ENCODE results near the gene LRRC75A. TPM values are rescaled to one million over a fixed set of nuclear protein-coding genes. Genes with fewer than 3 reads are reported as not detected.

LRRC75A gene
- total RNA-seq, 4 donors from 2014 or later, result 0.11 to 0.38 TPM; not detected in 2

DNA sequence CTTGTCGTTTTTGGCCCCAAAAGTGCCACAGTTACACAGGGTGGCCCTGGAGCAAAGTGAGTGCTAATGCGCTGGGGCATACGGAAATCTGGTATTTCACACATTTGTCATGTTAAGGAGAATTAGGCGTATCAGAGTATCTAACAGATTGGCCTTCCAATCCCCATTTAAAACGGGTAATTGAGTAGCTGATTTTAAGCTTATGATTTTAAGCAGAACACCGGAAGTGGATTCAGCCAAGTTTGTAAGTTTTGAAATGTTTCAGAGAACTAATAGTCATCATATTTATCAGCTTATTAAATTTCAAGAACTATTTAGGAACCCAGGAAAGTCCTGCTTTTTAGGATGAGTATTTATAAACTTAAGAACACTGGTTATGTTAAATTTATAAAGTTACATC is 19.5 kb downstream of the LRRC75A start:
- Histone ChIP-seq H3K4me3 (no peak overlapping the region), H3K9me3 (no peaks in the 10 kb centered on the region), H3K36me3 (no peaks in the 10 kb centered on the region), H3K4me1 (peaks cover 0 to 19% (median 6%) of the 10 kb centered on the region in 3 donors), H3K27ac (no peak overlapping the region), H3K27me3 (no peaks in the 10 kb centered on the region)
- no peak for DNase-seq
- 76 to 79% methylated on average over 6 of the region's 6 CpGs for WGBS, 2 donors
- no peak for TF ChIP-seq CTCF (IDR thresholded peaks at IDR 0.05)
- intact Hi-C loops (cut with DNase I), result no loop called here

GRCh38 chr17:16471295-16471694 is 20.7 kb downstream of the LRRC75A start:
- WGBS, 2 donors, result 81 to 88% methylated on average over 2 to 4 of the region's 5 CpGs

GRCh38 chr17:16470265-16470664 is 21.7 kb downstream of the LRRC75A start:
- H3K27ac ChIP-seq, result peak overlapping the region in 1 of 4 donors; percentile 22
- H3K4me3 ChIP-seq, result no peak overlapping the region
- intact Hi-C loops (cut with DNase I), result no loop called here
- H3K4me1 ChIP-seq, result peaks cover 0 to 23% (median 0%) of the 10 kb centered on the region in 3 donors
- H3K36me3 ChIP-seq, result no peaks in the 10 kb centered on the region
- H3K27me3 ChIP-seq, result no peaks in the 10 kb centered on the region
- TF ChIP-seq POLR2A (IDR thresholded peaks at IDR 0.05), result no peak
- no peak for TF ChIP-seq CTCF (IDR thresholded peaks at IDR 0.05)
- 65 to 68% methylated on average over 8 to 9 of the region's 11 CpGs for WGBS, 2 donors
- no peaks in the 10 kb centered on the region for H3K9me3 ChIP-seq
- DNase-seq, result no peak

More at GRCh38 chr17:16471295-16471694, 20.7 kb downstream of the LRRC75A start:
- Histone ChIP-seq H3K27me3 (no peaks in the 10 kb centered on the region), H3K4me1 (peaks cover 0 to 13% (median 0%) of the 10 kb centered on the region in 3 donors), H3K9me3 (no peaks in the 10 kb centered on the region), H3K27ac (no peak overlapping the region), H3K4me3 (no peak overlapping the region), H3K36me3 (no peaks in the 10 kb centered on the region)
- no peak for DNase-seq
- TF ChIP-seq CTCF (IDR thresholded peaks at IDR 0.05) (no peak), POLR2A (IDR thresholded peaks at IDR 0.05) (no peak)
- intact Hi-C loops (cut with DNase I), result no loop called here

DNA sequence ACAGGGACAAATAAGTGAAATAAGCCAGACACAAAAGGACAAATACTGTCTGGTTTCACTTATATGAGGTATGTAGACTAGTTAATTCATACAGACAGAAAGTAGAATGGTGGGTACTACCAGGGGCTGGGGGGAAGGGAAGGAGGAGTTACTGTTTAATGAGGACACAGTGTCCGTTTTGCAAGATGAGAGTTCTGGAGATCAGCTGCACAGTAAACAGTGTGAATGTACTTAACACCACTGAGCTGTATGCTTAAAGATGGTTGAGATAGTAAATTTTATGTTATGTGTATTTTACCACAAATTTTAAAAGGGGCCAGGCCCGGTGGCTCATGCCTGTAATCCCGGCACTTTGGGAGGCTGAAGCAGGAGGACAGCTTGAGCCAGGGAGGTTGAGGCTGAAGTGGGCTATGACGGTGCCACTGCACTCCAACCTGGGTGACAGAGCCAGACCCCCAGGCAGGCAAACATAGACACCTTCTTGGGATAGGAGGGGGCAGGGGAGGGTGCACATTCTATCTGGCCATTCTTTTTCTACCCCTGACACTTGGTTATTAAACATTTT is 23.5 kb downstream of the LRRC75A start:
- 68 to 94% methylated on average over 3 to 4 of the region's 4 CpGs for WGBS, 2 donors
- no peaks in the 10 kb centered on the region for H3K27me3 ChIP-seq
- intact Hi-C loops (cut with DNase I), result no loop called here
- H3K36me3 ChIP-seq, result no peaks in the 10 kb centered on the region
- H3K4me3 ChIP-seq, result no peak overlapping the region
- no peaks in the 10 kb centered on the region for H3K9me3 ChIP-seq
- DNase-seq, result no peak
- no peak overlapping the region for H3K27ac ChIP-seq
- H3K4me1 ChIP-seq, result peaks cover 0 to 29% (median 0%) of the 10 kb centered on the region in 3 donors
- TF ChIP-seq CTCF (IDR thresholded peaks at IDR 0.05), result no peak
- TF ChIP-seq POLR2A (IDR thresholded peaks at IDR 0.05), result no peak

DNA sequence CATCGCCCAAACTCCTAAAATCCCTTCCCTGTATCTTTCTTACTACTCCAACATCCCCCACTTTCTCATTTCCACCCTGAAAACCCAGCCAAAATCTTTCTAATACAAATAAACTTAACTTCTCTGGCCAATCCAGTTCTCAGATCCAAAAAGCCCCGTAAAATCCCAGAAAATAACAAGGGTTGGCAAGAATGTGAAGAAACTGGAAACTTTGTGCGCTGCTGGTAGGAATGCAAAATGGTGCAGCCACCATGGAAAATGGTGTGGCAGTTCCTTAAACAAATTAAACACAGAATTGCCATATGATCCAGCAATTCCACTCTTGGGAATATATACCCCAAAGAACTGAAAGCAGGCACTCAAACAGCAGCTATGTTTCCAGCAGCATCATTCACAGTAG is 24.1 kb downstream of the LRRC75A start:
- DNase-seq, result no peak
- Histone ChIP-seq H3K36me3 (no peaks in the 10 kb centered on the region), H3K9me3 (no peaks in the 10 kb centered on the region), H3K4me1 (peaks cover 0 to 33% (median 0%) of the 10 kb centered on the region in 3 donors), H3K27me3 (no peaks in the 10 kb centered on the region), H3K4me3 (no peak overlapping the region), H3K27ac (no peak overlapping the region)
- WGBS, 2 donors, result 67 to 79% methylated on average over 3 of the region's 3 CpGs
- intact Hi-C loops (cut with DNase I), result no loop called here
- TF ChIP-seq POLR2A (IDR thresholded peaks at IDR 0.05) (no peak), CTCF (IDR thresholded peaks at IDR 0.05) (no peak)
